CD4-positive, alpha-beta T cell treated with Interleukin-6 at 100 ng/mL for 8 hours (primary cell): ENCODE data around the gene PCBP1.
A peak's percentile ranks its signal among the peaks of the same experiment; 100 is the strongest.
"Not testable (repeated sequence)": the region's sequence is repeated elsewhere in the genome, so short reads cannot be mapped to it uniquely, and the experiment has no call there.

ENCODE experiments used
- DNase-seq: peaks from one replicate; pipeline ENCODE4 v3.0.0-alpha.2; 2020; ENCODE audit warnings: mixed read lengths, low spot score

Gene PCBP1

GRCh38 chr2:70086838-70087701 is at the start of gene PCBP1:
PCBP1 (plus strand) TSS chr2:70087477; CDS start chr2:70087744, 267 bp downstream.
- peak; percentile 96 for DNase-seq

DNA sequence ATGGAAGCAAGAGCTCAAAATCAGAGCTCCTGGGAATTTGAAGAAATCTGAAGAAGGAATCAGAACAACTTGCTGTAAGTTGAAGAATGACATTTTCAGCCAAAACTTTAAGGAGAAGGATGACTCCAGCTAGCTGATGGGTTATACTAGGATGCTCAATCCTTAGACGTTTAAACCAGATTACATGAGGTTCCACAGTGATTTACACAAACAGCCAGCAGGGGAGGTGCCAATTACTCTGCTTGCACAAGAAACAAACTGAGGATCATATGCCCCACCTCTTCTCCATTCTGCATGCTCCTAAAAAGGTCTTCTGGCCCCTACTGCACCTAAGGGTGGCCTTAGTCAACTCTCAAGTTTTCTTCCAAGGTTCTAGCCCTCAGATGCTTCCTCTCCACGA is 47.9 kb upstream of the PCBP1 start:
- no peak for DNase-seq

DNA sequence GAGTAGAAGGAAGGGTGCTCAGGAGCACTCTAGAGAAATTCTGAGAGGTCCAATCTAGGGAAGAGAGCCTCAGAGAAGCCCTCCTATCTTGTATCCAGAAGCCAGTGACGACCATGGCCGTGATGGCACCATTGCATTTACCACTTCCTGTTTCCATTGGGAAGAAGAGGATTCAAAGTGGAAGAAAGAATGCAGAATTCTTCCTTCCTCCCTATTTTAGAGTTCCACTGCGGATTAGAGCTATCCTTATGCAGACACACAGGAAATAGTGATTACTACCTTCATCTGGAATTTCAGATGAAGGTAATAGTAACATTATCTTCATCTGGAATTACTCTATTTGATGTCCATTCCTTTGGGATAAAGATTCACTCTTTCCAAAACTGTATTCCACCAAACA is 45.6 kb upstream of the PCBP1 start:
- no peak for DNase-seq

DNA sequence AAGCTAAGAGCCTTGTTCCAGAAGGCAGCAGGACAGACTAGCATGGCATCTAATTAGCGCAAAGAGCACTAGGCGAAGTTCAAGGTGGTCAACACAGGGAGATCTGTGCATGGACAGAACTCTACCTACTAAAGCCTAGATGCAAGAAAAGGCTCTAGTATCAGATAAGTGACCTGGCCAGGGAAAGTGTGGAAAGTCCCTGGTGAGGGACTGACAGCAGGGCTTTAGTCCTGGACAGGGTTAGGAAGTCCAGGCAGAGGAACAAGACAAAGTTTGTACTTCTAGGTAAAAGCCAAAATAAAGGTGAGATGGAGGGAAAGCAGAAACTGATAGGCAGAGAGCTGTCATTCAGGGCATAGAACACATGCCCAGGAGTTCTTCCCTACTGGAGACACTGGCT is 45.0 kb upstream of the PCBP1 start:
- DNase-seq: no peak

DNA sequence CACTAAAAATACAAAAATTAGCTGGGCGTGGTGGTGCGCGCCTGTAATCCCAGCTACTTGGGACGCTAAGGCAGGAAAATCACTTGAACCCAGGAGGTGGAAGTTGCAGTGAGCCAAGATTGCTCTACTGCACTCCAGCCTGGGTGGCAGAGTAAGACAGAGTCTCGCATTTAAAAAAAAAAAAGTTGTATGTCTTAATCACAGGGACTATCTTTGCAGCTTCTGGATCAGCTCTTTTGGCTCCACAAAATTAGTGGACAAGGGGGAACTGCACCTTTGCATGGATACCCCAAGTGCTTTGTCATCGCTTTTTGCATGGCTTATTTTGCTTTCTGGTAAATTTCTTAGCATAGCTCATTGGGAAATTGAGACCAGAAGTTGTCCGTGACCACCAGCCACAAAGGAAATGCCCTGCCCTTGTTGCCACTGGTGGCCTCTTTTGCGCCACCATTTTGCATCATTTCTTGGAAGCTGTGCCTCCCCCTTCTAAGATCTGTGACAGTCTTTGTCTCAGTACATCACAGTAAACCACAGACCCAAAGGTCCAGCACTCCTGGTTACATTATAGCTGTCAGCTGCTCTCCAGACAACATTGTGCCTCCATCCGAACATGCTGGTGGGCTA is 43.9 kb upstream of the PCBP1 start:
- DNase-seq: peak; percentile 23

DNA sequence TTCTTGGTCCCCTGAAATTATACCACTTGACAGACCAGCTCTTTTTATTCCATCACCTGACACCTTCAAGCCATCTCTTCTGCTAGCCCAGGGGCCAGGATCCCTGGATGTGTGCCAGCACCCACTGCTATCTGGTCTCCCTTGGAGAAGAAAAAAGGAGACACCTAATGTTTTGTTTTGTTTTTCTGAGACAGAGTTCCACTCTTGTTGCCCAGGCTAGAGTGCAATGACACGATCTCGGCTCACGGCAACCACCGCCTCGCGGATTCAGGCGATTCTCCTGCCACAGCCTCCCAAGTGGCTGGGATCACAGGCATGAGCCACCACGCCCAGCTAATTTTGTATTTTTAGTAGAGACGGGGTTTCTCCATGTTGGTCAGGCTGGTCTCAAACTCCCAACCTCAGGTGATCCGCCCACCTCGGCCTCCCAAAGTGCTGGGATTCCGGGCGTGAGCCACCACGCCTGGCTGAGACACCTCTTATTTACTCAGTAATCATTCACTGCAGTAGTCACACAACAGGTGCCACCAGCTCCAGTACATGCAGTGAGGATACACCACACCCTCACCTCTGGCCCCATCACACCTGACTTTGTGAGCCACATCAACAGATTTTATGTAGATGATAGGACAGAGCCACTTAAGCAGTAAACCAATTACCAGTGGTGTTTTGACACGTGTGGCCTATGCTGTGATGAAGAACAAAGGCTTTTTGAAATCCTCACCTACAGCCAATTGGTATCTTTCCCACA is 42.8 kb upstream of the PCBP1 start:
- no peak for DNase-seq

- no peak for DNase-seq
These were observed 41.9 kb upstream of the PCBP1 start for GRCh38 chr2:70045405-70045804.

GRCh38 chr2:70045932-70046331 is 41.3 kb upstream of the PCBP1 start:
- DNase-seq: no peak

- DNase-seq: no peak
These were observed 40.7 kb upstream of the PCBP1 start for GRCh38 chr2:70046534-70046933.

GRCh38 chr2:70047451-70047850 is 39.8 kb upstream of the PCBP1 start:
- DNase-seq: no peak

GRCh38 chr2:70049255-70049654 is 38.0 kb upstream of the PCBP1 start:
- no peak for DNase-seq

DNA sequence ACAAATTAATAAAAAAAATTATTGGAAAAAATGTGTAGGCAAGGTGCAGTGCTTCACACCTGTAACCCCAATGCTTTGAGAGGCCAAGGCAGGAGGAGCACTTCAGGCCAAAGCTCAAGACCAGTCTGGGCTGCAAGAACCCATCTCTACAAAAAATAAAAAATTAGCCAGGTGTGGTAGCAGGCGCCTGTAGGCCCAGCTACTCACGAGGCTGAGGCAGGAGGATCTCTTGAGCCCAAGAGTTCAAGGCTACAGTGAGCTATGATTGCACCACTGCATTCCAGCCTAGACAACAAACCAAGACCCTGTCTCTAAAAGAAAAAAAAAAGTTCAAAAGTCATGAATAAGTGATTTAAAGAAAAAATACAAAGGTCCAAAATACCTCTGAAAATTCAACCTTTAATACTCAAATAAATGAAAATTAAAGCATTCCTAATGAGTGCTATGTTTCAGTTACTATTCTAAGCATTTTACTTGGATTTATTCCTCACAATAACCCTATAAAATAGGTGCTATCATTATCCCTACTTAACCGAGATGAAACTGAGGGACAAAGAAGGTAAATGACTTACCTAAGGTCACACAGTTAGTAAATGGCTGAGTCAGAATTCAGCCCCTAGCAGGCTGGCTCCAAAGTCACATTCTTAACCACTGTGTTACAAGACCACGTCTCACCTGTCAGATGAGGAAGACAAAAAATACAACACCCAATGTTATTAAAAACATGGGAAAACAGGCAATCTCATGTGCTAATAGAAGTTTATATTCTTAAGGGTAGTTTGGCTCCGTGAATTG is 36.4 kb upstream of the PCBP1 start:
- no peak for DNase-seq

GRCh38 chr2:70055259-70055658 is 32.0 kb upstream of the PCBP1 start:
- not testable (repeated sequence) for DNase-seq

DNA sequence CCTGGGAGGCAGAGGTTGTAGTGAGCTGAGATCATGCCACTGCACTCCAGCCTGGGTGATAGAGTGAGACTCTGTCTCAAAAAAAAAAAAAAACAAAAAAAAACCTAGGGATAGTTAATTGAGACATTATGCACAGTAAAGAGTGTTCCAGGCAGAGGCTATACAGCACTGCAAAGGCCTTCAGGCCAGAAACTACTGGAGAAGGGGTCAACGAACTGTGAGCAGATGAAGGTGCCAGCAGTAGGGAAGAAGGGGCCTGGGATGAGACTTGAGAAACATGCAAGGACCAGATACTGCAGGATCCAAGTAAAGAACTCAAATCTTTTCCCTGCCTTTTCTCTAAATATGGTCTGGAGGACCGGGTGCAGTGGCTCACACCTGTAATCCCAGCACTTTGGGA is 26.0 kb upstream of the PCBP1 start:
- DNase-seq: no peak

DNA sequence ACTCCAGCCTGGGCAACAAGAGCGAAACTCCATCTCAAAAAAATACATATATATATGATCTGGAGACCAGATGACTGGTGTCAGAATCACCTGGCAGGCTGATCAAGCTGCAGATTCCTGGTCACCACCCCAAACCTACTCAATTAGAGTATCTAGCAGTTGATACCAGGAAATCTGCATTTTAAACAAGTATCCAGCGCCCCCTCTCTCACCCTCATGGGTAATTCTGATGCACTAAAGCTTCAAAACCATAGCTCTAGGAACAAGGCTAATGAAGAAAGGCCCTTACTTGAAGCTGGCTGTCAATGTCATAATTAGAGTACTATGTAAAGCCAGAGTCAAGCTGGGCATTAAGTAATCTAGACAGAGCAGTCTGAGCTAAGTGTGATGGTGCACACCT is 25.0 kb upstream of the PCBP1 start:
- DNase-seq: no peak

DNA sequence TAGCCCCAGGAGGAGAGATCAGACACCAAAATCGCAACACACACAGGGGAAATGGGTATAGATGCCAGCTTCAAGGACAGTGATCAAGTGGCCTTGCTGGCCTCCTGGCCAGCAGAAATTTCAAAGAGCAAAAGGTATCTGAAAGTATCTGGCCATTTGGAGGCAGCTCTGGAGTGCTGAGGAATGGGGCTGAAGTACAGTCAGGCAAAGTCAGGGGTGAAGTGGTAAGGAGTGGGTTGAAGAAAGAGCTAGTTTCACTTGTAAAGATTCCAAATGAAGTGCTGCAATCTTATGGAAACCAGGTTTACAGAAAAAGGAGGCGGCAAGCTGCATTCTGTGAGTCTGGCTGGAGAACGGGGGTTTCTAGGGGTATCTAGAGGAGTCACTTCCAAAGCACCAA is 19.2 kb upstream of the PCBP1 start:
- DNase-seq: no peak

DNA sequence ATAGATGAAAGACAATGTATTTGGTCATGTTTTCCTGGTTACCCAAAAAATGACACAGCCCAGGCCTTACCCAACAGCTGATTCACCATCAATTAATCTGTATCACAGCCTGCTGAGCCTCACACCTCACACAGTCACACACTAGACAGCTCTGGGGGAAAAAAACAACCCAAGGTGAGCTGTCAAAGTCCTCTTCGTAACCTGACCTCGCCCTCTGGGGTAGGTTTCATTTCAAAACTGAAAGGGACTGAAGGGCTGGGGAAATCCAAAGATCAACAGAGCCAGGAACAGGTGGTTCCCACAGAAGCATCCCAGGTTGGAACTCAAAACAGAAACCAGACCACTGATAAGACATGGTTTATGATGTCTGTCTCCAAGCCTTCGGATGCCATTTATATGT is 18.2 kb upstream of the PCBP1 start:
- DNase-seq: peak; percentile 79

- peak; percentile 79 for DNase-seq
These were observed 16.6 kb upstream of the PCBP1 start for GRCh38 chr2:70070542-70071268.

DNA sequence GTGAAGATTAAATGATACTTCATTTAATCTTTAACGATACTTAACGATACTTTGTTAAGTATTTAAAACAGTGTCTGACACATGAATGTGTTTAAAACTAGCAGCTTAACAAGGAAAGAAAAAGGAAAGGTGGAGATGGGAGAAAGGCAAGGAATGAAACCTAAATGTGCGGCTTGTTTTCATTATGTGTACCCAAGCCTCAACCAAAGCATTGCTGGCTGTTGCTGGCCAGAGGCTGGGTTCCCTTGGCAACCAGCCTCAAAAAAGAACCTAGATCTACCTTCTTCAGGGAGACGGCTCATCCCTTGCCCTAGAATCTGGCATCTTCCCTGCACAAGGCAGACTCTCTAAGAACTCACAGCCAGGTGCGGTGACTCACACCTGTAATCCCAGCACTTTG is 13.8 kb upstream of the PCBP1 start:
- no peak for DNase-seq

DNA sequence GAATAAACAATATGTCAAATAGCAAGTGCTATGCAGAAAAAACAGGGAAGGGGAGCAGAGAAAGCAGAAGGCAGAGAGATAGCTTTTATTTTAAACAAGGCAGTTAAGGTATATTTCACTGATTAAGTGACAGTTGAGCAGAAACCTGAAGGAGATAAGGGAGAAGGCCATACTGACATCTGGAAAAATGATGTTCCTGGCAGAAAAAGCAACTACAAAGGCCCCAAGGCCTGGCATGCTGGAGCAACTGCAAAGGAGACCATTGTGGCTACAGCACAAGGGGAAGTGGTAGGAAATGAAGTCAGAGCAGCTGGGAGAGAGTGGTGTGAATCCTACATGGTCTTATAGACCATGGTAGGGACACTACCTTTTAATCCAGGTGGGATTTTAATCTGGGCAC is 8.9 kb upstream of the PCBP1 start:
- no peak for DNase-seq

DNA sequence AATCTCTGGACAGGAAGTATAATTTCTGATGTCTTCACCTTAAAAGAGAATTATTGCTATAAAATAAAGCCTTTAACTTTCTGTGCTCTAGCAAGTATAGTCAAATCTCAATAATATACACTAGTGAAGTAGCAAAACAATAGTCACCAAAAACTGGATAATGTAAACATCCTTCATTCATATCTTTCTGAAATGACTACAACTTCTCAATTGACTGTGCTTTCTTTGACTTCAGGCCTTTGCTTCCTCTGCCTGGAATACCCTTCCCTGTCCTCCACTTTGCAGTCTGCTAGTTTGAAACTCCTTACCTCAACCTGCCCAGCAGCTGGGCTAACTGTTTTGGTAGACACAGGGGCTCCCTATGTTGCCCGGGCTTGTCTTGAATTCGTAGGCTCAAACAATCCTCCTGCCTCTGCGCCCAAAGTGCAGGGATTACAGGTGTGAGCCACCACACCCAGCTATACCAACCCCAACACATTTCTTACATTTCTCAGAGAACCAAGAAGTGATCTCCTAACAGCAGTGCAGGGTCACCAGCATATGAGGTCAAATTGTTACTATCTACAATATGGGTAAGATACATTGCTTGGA is 6.6 kb upstream of the PCBP1 start:
- no peak for DNase-seq
